Measurements from ENCODE around the gene GPBP1L1. TPM values are rescaled to one million over a fixed set of nuclear protein-coding genes. Genes with fewer than 3 reads are reported as not detected.
"Not testable (repeated sequence)": the region's sequence is repeated elsewhere in the genome, so short reads cannot be mapped to it uniquely, and the experiment has no call there.

The GPBP1L1 gene
- total RNA-seq, 1 donor from 2014 or later = 122 TPM

DNA sequence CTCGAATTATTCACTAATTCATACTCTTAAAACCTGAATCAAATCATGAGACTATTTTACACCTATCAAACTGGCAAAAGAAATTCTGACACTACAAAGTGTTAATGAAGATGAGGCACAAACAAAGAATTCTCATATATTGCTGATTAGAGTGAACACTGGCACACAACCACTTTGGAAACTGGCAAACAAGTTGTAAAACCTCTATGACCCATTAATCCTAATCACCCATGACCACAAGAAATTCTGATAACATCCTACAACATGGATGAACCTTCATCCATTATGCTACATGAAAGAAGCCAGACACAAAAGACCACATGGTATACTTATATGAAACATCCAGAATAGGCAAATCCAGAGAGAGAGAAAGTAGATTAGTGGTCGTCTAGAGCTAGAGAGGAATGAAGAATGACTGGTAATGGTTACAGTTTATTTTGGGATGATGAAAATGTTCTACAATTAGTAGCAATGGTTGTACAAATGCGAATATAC is 8.5 kb downstream of the GPBP1L1 start:
- Mint-ChIP-seq H3K9me3 (no peaks in the 10 kb centered on the region), H3K36me3 (peaks cover 1% of the 10 kb centered on the region), H3K27me3 (ENCODE audit: low read depth) (no peaks in the 10 kb centered on the region), H3K4me1 (peaks cover 31% of the 10 kb centered on the region), H3K27ac (no peak overlapping the region), H3K4me3 (no peak overlapping the region)
- DNase-seq (ENCODE audit: low spot score in 2 of 2, unreplicated experiment in 2 of 2) = no peak
- TF ChIP-seq, protein P1, sequence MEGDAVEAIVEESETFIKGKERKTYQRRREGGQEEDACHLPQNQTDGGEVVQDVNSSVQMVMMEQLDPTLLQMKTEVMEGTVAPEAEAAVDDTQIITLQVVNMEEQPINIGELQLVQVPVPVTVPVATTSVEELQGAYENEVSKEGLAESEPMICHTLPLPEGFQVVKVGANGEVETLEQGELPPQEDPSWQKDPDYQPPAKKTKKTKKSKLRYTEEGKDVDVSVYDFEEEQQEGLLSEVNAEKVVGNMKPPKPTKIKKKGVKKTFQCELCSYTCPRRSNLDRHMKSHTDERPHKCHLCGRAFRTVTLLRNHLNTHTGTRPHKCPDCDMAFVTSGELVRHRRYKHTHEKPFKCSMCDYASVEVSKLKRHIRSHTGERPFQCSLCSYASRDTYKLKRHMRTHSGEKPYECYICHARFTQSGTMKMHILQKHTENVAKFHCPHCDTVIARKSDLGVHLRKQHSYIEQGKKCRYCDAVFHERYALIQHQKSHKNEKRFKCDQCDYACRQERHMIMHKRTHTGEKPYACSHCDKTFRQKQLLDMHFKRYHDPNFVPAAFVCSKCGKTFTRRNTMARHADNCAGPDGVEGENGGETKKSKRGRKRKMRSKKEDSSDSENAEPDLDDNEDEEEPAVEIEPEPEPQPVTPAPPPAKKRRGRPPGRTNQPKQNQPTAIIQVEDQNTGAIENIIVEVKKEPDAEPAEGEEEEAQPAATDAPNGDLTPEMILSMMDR (IDR thresholded peaks at IDR 0.05; ENCODE audit: unreplicated experiment) = no peak

DNA sequence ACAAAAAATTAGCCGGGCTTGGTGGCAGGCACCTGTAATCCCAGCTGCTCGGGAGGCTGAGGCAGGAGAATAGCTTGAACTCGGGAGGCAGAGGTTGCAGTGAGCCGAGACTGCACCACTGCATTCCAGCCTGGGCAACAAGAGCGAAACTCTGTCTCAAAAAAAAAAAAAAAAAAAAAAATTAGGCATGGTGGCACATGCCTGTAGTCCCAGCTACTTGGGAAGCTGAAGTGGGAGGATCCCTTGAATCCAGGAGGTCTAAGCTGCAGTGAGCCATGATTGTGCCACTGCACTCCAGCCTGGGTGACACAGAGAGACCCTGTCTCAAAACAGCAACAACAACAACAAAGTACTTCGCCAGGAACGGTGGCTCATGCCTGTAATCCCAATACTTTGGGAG is 9.8 kb downstream of the GPBP1L1 start:
- not testable (repeated sequence) for DNase-seq (ENCODE audit: low spot score in 2 of 2, unreplicated experiment in 2 of 2); H3K4me3 Mint-ChIP-seq; H3K36me3 Mint-ChIP-seq; H3K27me3 Mint-ChIP-seq (ENCODE audit: low read depth); H3K9me3 Mint-ChIP-seq; H3K27ac Mint-ChIP-seq
- peaks cover 22% of the 10 kb centered on the region for H3K4me1 Mint-ChIP-seq

DNA sequence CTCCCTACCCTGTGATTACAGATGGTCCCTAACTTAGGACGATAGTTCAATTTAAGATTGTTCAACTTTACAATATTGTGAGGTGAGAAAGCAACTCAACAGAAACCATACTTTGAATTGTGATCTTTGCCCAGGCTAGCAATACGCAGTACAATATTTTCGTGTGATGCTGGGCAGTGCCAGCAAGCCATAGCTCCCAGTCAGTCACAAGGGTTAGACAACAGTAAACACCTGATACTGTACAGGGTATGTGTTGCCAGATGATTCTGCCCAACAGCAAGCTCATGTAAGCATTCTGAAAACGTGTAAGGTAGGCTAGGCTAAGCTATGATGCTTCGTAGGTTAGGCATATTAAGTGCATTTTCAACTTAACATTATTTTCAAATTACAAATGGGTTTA is 11.9 kb downstream of the GPBP1L1 start:
- TF ChIP-seq, protein P1 (IDR thresholded peaks at IDR 0.05; ENCODE audit: unreplicated experiment) = no peak
- H3K27me3 Mint-ChIP-seq (ENCODE audit: low read depth) = no peaks in the 10 kb centered on the region
- no peak overlapping the region for H3K27ac Mint-ChIP-seq
- H3K4me3 Mint-ChIP-seq = no peak overlapping the region
- no peaks in the 10 kb centered on the region for H3K9me3 Mint-ChIP-seq
- peaks cover 1% of the 10 kb centered on the region for H3K36me3 Mint-ChIP-seq
- H3K4me1 Mint-ChIP-seq = peaks cover 19% of the 10 kb centered on the region
- no peak for DNase-seq (ENCODE audit: low spot score in 2 of 2, unreplicated experiment in 2 of 2)

DNA sequence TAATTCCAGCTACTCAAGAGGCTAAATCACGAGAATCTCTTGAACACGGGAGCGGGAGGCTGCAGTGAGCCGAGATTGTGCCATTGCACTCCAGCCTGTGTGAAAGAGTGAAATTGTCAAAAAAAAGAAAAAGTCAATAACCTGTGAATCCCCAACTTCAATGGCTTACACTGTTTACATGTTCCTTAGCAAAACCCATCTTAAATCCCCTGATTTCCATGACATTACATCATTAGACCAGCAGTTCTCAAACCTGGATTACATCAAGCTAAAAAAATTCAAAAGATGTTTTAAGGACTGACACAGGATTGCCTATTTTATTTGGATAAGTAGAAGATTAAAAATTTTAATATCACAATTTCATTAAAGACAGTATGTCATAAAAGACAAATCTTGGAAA is 12.4 kb downstream of the GPBP1L1 start:
- no peaks in the 10 kb centered on the region for H3K27me3 Mint-ChIP-seq (ENCODE audit: low read depth)
- no peak for DNase-seq (ENCODE audit: low spot score in 2 of 2, unreplicated experiment in 2 of 2)
- H3K9me3 Mint-ChIP-seq = no peaks in the 10 kb centered on the region
- H3K27ac Mint-ChIP-seq = peak overlapping the region; percentile 34
- TF ChIP-seq, protein P1 (IDR thresholded peaks at IDR 0.05; ENCODE audit: unreplicated experiment) = no peak
- peaks cover 16% of the 10 kb centered on the region for H3K4me1 Mint-ChIP-seq
- peaks cover 1% of the 10 kb centered on the region for H3K36me3 Mint-ChIP-seq
- no peak overlapping the region for H3K4me3 Mint-ChIP-seq

DNA sequence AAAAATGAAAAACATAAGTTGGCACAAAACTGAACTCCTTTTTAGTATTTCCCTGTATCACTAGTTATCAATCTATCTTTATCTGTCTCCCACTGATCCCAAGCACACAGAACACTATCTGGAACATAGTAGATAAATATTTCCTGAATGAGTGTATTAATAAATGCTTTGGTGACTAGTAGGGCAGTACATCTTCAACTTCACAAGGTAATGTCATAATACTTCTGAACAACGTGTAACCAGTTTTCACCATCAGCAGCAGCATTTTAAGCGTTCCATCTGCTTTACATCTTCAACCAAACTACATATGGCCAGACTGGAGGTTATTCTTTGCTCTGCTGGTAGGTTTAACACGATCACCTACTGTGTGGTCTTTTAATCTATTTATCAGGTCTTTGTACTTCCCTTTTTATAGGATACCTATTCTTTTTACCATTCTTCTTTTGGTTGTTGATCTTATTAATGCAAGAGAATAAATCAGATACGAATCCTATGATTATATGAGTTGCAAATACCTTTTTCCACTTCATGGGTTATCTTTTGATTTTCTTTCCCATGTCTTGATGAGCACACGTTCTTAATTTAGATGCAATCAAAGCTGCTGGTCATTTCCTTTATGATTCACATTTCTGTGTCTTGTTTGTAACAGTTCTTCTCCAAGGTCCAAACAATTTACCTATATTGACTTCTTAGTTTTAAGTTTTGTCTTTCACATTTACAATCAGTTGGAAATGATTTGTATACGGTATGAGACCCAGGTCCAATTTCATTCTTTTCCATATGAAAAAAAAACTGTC is 16.3 kb downstream of the GPBP1L1 start:
- H3K9me3 Mint-ChIP-seq = no peaks in the 10 kb centered on the region
- H3K27me3 Mint-ChIP-seq (ENCODE audit: low read depth) = no peaks in the 10 kb centered on the region
- no peak for DNase-seq (ENCODE audit: low spot score in 2 of 2, unreplicated experiment in 2 of 2)
- H3K27ac Mint-ChIP-seq = peak overlapping the region; percentile 15
- peaks cover 5% of the 10 kb centered on the region for H3K36me3 Mint-ChIP-seq
- H3K4me3 Mint-ChIP-seq = no peak overlapping the region
- H3K4me1 Mint-ChIP-seq = peaks cover 7% of the 10 kb centered on the region
- TF ChIP-seq, protein P1 (IDR thresholded peaks at IDR 0.05; ENCODE audit: unreplicated experiment) = no peak

DNA sequence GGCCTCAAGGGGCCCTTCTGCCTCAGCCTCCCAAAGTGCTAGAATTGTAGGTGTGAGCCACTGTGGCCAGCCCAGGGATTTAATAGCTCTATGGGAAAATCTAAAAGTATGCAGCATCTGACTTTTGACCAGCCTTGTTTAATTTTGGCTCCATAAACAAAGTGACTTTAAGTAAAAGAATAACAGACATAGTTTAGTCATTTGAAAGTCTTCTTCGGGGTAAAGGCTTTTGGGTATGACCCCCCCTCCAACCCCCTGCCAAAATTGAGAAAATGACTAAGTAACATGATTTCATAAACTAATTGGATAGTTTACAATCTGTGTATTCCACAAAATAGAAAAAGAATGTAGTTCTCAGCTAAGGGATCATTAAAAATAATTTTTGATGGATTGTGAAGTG is 17.0 kb downstream of the GPBP1L1 start:
- no peak for DNase-seq (ENCODE audit: low spot score in 2 of 2, unreplicated experiment in 2 of 2)
- no peak overlapping the region for H3K27ac Mint-ChIP-seq
- TF ChIP-seq, protein P1 (IDR thresholded peaks at IDR 0.05; ENCODE audit: unreplicated experiment) = no peak
- H3K4me3 Mint-ChIP-seq = no peak overlapping the region
- H3K27me3 Mint-ChIP-seq (ENCODE audit: low read depth) = no peaks in the 10 kb centered on the region
- no peaks in the 10 kb centered on the region for H3K9me3 Mint-ChIP-seq
- H3K4me1 Mint-ChIP-seq = peaks cover 7% of the 10 kb centered on the region
- peaks cover 4% of the 10 kb centered on the region for H3K36me3 Mint-ChIP-seq
